ENCODE measurements around the gene IGBP1.
"Not testable (repeated sequence)": the region's sequence is repeated elsewhere in the genome, so short reads cannot be mapped to it uniquely, and the experiment has no call there.

The IGBP1 gene

GRCh38 chrX:70133303-70134115, at the start of gene IGBP1:
Gene IGBP1 (plus strand): TSS chrX:70133447. CDS start chrX:70133948, 501 bp downstream.
- DNase-seq (ENCODE audit: low spot score) = peak; percentile 82

DNA sequence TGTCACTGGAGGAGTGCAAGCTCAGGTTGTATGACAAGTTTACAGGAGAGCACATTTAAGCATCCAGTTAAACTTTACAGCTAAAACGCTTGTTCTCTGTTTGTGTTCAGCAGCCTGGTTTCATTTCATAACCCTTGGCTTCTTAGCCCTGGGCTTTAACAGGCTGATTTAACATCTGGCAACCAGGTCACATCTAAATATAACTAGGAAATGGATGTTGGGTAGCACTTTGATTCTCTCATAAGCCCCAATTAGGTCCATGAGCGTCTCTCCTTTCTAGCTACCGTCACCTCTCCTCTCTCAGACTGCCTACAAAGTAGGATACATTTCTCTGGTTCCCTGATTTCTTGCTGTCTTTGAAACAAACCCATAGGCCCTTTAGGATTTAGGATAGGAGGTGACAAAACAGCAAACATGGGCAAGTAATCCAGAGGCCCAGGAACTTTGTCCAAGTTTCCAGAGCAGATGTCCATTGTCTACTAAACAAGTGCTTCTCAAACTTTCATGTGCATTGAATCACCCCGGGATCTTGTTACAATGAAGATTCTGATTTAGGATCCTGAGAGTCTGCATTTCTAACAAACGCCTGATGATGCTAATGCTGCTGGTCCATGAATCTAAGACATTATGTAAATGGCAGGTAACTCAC, 48.5 kb upstream of the IGBP1 start:
- DNase-seq (ENCODE audit: low spot score) = no peak

DNA sequence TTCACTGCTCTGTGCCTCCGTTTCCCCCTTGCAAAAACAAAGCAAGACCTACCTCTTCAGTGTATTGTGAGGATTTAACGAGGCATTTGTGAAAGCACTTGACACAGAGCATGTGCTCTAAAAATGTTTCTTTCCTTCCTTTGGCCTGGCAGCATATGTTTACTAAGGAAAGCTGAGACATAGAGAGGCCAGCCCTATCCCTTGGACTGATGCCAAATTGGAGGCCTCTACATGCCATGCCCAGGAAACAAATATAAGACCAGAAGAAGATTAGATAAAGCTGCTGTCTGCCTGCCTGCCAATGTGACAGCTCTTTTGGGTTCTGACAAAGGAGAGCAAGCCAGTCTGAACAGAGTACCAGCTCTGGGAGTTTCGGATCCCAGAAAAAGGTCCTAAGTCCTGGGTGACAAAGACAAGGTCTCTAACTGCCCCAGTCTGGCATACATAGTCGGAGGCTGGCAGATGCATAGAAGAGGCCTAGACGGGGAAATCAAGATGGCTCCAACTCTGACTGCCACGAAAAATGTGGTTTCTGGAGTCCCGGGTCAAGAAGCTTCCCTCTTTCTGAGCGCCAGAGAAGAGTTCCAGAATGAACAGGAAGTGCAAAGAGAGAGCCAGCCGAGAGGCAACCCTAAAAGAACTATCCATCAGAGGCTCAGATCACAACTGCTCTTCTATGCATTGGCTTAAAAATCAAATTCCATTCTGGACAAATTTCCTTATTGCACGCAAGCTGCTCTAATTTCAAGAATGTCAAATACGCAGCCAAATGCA, 45.2 kb upstream of the IGBP1 start:
- peak; percentile 36 for DNase-seq (ENCODE audit: low spot score)

DNA sequence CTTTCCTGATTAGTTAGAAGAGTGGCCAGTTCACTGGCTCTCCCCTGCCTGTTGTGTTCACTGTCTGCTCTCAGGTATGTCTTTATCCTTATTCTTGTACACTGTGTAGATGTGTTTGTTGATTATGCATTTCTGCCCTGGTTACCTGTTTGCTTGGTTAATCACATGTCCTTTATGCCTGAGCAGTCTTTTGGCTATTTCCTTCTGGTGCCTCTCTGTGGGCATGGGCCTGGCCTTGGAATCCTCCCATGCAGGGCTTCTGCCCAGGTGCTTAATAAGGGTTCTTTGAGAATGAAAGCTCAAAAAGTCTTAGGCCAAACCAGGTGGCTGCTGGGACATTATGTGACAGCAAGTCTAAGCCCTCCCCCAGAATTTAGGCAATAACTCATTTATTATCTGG, 44.5 kb upstream of the IGBP1 start:
- DNase-seq (ENCODE audit: low spot score) = no peak

DNA sequence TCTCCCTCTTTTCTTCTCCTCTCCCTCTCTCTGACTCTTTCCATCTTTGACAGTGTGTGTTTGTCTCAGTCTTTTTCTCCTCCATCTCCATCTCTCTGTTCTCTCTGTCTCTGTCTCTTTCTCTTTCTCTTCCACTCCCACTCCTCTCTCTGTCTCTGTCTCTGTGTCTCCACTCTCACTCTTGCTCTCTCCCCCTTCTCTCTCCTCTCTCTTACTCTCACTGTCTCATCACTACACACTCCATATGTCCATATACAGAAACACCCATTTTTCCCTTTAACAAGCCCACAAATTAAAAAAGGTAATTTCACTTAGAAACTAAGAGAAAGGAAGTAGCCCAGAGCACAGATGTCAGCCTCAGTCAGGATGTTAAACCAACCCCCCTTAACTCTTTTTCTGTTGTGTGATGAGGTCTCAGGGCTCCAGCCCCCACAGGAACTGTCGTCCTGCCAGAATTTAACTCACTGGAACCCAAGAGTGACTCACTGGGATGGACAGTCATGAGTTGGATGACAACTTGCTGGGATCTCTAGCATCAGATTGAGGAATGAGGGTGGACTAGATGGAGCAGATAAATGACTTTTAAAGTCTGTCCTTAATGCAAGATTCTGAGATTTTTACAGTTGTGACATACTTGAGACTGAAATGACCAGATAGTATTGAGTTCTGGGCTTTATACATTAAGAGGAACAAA, 43.5 kb upstream of the IGBP1 start:
- DNase-seq (ENCODE audit: low spot score) = peak; percentile 55

DNA sequence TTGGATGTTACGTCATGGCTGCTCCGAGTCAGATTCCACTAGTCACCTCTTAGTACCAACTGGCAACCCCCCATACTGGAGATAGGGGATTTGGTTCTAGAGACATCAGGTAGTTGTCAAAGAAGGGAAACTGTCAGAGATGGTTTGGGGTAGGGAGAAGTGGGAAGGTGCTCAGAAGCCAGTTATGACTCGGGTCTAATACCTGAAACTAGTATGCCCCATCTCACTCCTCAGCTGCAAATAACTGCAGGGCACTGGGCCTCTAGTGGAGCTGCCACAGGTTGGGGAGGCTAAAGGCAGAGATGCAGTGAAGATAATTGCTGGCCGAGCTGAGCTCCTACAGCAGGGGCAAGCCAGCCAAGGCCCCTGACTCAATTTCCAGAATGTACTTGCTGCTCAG, 41.0 kb upstream of the IGBP1 start:
- DNase-seq (ENCODE audit: low spot score) = no peak

DNA sequence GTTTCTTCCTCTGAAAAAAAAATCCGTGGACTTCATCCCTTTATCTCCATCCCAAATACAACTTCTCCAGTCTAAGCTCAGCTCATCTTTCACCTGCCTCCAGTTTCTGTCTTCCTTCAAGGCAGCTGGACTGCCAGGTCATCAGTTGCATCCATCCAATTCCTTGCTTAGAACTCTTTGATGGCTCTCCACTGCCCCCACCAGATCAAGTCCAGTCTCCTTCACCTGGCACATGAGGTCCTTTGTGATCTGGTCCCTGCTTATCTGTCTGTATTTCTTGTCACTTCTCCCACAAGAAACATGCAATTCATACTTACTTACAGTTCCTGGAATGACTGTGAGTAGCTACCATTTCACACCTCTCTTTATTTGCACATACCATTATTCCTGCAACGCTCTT, 37.2 kb upstream of the IGBP1 start:
- peak; percentile 30 for DNase-seq (ENCODE audit: low spot score)

- no peak for DNase-seq (ENCODE audit: low spot score)
Observed at GRCh38 chrX:70105229-70105628, 28.0 kb upstream of the IGBP1 start.

GRCh38 chrX:70111436-70112026, 21.7 kb upstream of the IGBP1 start:
- DNase-seq (ENCODE audit: low spot score) = not testable (repeated sequence)

DNA sequence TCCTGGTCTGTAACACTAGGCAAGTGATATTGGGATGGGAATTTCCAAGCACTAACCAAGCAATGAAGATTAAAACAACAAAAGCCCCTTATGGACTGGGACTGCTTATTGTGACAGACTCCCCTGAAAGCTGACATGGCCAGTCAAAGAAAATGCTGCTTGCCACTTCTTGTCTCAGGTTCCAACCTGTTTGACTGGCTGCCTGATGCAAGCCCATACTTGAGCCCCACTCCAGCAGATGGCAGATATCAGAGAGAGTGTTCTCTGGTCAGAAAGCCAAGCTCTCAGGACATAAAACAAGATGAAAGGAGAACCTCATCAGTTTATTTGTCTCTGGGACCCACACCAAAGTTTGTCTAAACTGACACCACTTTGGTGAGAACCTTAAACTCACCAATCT, 15.5 kb upstream of the IGBP1 start:
- no peak for DNase-seq (ENCODE audit: low spot score)

DNA sequence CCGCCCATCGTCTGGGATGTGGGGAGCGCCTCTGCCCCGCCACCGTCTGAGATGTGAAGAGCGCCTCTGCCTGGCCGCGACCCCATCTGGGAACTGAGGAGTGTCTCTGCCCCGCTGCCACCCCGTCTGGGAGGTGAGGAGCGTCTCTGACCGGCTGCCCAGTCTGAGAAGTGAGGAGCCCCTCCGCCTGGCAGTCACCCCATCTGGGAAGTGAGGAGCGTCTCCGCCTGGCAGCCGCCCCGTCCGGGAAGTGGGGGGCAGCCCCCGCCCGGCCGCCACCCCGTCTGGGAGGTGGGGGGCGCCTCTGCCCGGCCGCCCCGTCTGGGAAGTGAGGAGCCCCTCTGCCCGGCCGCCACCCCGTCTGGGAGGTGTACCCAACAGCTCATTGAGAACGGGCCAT, 10.2 kb upstream of the IGBP1 start:
- not testable (repeated sequence) for DNase-seq (ENCODE audit: low spot score)

- DNase-seq (ENCODE audit: low spot score) = no peak
Observed at GRCh38 chrX:70124678-70125077, 8.6 kb upstream of the IGBP1 start.

DNA sequence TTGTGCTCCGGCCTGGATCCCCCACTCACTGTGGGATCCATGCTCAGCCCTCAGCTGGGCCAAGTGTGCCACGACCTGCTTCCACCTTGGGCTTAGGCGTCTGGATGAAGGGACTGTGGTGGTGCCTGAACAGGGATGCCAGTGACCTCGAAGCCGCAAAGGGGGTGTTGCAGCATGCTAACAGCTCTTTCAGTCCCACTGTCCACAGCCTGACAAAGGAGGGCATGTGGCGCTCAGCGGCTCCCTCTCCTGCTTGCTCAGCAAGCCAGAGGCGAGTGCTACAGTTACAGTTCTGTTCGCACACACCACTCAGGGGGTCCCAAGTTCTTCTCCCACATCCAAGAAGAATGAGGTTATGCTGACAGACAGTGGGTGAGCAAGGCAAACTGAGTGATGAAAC, 5.2 kb upstream of the IGBP1 start:
- no peak for DNase-seq (ENCODE audit: low spot score)

GRCh38 chrX:70129816-70130215, 3.4 kb upstream of the IGBP1 start:
- DNase-seq (ENCODE audit: low spot score) = no peak

DNA sequence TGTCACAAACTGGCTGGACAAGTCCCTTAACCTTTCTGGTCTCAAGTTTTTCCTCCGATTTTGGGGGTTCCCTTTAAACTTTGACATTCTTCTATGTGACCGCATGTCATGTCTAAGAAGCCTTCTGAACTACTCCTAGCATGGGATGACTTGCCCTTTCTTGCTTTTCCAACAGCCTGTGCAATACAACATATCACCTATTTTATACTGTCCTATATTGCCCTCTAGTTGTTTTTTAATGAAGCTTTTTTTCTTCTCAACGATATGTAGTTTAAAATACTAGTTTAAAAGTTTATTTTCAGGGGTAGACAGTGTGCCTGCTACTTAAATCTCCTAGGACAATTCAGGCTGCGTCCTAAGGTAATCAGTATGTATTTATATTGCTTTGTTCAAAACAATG, 1.0 kb upstream of the IGBP1 start:
- no peak for DNase-seq (ENCODE audit: low spot score)

DNA sequence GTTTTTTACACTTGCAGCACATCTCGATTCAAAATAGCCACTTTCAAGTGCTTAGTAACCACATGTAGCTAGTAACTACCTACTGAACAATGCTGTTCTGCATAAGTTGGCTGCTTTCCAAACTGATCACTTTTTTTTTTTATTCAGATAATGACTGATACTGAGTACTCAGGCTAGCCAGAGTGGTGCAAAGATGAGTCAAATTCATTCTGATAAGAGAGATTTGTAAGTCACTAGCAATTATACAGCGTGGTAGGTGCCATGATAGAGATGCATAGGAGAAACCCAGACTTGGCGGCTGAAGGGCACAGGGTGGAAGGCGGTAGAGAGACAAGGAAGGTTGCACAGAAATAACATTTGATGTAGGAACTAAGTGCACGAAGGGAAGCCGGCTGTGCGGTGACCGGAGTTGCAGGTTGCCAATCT, 357 bp upstream of the IGBP1 start:
- DNase-seq (ENCODE audit: low spot score) = no peak

GRCh38 chrX:70134116-70134477, 850 bp downstream of the IGBP1 start:
- DNase-seq (ENCODE audit: low spot score) = peak; percentile 8

DNA sequence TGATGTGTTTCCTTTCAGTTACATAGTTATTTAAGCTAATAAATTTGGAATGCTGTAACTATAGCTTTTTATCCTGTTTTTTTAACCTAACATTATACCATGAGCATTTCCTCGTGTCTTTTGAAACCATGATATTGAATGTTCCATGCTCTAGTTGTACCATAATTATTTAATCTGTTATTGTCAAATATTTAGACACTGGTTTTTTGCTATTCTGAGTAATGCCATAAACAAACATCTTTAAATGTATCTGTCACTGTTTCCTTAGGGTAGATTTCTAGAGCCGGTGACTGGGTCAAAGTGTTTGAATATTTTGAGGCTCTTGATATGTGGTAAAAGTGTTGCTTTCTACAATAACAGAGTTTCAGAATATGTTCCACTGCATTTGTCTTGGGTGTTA, 5.4 kb downstream of the IGBP1 start:
- DNase-seq (ENCODE audit: low spot score) = no peak

GRCh38 chrX:70139736-70140135, 6.5 kb downstream of the IGBP1 start:
- no peak for DNase-seq (ENCODE audit: low spot score)

GRCh38 chrX:70141373-70141772, 8.1 kb downstream of the IGBP1 start:
- DNase-seq (ENCODE audit: low spot score) = no peak

- peak; percentile 8 for DNase-seq (ENCODE audit: low spot score)
Observed at GRCh38 chrX:70166601-70167590, 33.6 kb downstream of the IGBP1 start.
